Measurements from ENCODE around the gene MOCOS.

The MOCOS gene

DNA sequence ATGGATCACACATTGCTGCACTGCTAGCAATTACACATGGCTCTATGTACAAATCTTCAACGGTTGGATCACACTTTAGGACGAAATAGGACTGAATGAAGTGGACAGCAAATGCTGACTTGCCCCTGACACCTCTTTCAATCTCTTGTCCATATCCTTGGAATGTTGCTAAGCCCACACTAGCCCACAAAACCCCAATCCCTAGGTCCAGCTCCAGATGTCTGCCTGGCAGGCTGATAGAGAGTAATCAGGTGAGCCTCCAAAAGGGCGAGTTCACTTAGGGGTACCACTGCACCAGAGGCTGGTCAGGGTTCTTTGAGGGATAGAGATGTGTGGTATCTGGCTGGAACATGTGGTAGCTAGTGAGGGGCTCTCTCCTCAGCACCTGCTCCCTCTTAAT, 91.7 kb downstream of the MOCOS start:
- DNase-seq = no peak
- TF ChIP-seq, protein P1, sequence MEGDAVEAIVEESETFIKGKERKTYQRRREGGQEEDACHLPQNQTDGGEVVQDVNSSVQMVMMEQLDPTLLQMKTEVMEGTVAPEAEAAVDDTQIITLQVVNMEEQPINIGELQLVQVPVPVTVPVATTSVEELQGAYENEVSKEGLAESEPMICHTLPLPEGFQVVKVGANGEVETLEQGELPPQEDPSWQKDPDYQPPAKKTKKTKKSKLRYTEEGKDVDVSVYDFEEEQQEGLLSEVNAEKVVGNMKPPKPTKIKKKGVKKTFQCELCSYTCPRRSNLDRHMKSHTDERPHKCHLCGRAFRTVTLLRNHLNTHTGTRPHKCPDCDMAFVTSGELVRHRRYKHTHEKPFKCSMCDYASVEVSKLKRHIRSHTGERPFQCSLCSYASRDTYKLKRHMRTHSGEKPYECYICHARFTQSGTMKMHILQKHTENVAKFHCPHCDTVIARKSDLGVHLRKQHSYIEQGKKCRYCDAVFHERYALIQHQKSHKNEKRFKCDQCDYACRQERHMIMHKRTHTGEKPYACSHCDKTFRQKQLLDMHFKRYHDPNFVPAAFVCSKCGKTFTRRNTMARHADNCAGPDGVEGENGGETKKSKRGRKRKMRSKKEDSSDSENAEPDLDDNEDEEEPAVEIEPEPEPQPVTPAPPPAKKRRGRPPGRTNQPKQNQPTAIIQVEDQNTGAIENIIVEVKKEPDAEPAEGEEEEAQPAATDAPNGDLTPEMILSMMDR (IDR thresholded peaks at IDR 0.05; ENCODE audit: low read depth, low read length) = no peak

DNA sequence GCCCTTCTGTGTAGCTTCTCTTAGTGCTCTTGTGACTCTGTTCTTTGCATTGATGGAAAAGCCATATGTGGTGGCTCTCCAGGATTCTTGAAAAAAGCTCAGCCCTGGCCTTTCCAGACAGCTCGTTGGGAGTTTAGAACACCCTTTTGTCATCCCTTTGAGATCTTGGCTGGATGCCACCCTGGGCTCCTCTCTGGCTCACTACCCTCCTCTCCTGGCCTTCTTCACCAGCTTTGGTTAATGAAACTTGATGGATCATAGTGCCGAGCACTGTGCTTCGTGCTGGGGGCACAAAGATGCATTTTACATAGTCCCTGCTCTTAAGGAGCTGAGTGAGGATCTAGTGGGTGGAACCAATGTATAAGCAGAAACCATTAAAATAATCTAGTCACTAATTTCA, 94.6 kb downstream of the MOCOS start:
- no peak for DNase-seq
- TF ChIP-seq, protein P1 (IDR thresholded peaks at IDR 0.05; ENCODE audit: low read depth, low read length) = no peak
- no peaks in the 10 kb centered on the region for H3K9me3 ChIP-seq
- H3K36me3 ChIP-seq = no peaks in the 10 kb centered on the region
- no peaks in the 10 kb centered on the region for H3K4me1 ChIP-seq
- no peaks in the 10 kb centered on the region for H3K27me3 ChIP-seq
- H3K4me3 ChIP-seq (ENCODE audit: low read depth, low read length) = no peak overlapping the region

More for the DNA sequence above, 91.7 kb downstream of the MOCOS start:
- Histone ChIP-seq H3K36me3 (no peaks in the 10 kb centered on the region), H3K9me3 (no peaks in the 10 kb centered on the region), H3K27me3 (no peaks in the 10 kb centered on the region), H3K4me1 (no peaks in the 10 kb centered on the region), H3K4me3 (ENCODE audit: low read depth, low read length) (no peak overlapping the region)

DNA sequence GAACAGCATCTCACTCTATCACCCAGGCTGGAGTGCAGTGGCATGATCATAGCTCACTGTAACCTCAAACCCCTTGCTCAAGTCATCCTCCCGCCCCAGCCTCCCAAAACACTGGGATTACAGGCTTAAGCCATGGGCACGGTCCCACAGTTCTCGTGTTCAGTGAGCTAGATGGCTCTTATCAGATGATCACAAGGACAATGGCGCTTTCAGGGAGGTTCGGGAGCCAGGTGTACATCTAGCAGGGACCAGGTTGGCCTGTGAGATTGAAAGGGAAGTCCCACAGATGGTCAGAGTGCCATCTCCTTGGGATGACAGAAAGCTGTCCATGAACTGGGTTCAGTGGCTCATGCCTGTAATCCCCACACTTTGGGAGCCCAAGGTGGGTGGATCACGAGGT, 96.2 kb downstream of the MOCOS start:
- DNase-seq = no peak
- H3K4me1 ChIP-seq = no peaks in the 10 kb centered on the region
- H3K27me3 ChIP-seq = no peaks in the 10 kb centered on the region
- no peaks in the 10 kb centered on the region for H3K9me3 ChIP-seq
- H3K4me3 ChIP-seq (ENCODE audit: low read depth, low read length) = no peak overlapping the region
- TF ChIP-seq, protein P1 (IDR thresholded peaks at IDR 0.05; ENCODE audit: low read depth, low read length) = no peak
- H3K36me3 ChIP-seq = no peaks in the 10 kb centered on the region

DNA sequence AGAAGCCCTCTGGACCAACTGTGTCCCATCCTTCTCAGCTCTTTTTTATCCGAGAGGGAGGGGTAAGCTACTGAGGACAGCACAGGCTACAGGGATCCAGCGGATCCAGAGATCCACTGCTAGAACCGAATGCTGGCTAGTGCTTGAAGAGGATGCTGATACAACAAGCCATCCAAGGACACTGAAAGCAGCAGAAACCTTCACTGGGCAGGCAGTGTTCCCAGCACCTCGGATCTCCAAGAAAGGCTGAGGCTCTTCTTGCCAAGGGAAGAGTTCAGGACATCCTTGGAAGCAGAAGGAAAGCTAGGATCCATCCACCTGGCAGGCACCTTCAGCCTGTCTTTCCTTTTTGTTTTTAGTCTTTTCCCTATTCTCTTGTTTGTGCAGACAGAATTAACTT, 97.0 kb downstream of the MOCOS start:
- Histone ChIP-seq H3K36me3 (no peaks in the 10 kb centered on the region), H3K4me3 (ENCODE audit: low read depth, low read length) (no peak overlapping the region), H3K9me3 (no peaks in the 10 kb centered on the region), H3K4me1 (no peaks in the 10 kb centered on the region), H3K27me3 (no peaks in the 10 kb centered on the region)
- TF ChIP-seq, protein P1 (IDR thresholded peaks at IDR 0.05; ENCODE audit: low read depth, low read length) = no peak
- DNase-seq = no peak

DNA sequence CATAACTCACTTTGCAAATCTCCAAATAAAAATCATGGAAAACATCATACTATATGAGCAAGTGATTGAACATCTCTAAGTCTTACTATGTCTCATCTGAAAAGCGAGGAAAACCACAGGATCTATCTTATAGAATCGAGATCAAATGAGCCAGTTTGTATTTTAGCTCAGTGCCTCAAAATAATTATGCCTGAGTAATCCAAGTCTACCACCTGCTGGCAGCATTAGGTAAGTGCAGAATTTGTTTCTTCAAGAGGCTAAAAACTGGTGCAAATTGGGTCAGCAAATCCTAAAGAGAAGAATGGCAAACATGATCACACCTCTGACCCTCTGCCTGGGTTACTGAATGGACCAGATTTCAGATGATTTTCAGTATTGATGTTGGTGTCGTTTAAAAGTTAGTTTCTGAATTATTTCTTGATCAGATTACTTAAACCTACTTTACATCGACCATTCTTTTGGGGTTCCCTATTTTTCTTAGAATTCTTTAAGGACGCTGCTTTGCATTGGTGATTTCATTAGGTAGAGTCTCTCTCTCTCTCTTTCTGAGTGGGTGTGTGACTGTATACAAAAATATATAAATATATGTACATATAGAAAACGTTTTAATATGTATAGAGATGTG, 97.5 kb downstream of the MOCOS start:
- no peaks in the 10 kb centered on the region for H3K9me3 ChIP-seq
- H3K27me3 ChIP-seq = no peaks in the 10 kb centered on the region
- TF ChIP-seq, protein P1 (IDR thresholded peaks at IDR 0.05; ENCODE audit: low read depth, low read length) = peak; percentile 74
- DNase-seq = peak; percentile 19
- no peak overlapping the region for H3K4me3 ChIP-seq (ENCODE audit: low read depth, low read length)
- no peaks in the 10 kb centered on the region for H3K36me3 ChIP-seq
- no peaks in the 10 kb centered on the region for H3K4me1 ChIP-seq

DNA sequence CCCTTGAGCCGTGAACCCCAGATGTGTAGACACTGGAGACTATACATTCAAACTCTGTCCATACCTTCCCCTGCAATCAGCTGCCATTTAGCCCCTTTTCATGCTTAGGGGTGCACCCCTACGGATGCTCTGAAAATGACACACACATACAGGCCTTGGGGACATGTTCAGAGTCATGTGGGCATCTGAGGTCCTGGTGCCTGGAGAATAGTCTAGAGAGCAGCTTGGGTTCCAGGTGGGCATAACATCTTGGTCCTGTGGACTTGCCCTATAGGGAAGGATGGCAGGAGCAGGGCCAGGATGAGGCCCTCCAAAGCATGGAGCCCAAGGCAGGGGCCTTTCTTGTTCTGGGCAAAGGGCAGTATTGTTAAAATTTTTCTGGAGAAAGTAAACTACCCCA, 100.4 kb downstream of the MOCOS start:
- H3K27me3 ChIP-seq = no peaks in the 10 kb centered on the region
- no peaks in the 10 kb centered on the region for H3K36me3 ChIP-seq
- DNase-seq = no peak

More for the DNA sequence above, 100.4 kb downstream of the MOCOS start:
- H3K4me1 ChIP-seq = no peaks in the 10 kb centered on the region
- no peaks in the 10 kb centered on the region for H3K9me3 ChIP-seq
- TF ChIP-seq, protein P1 (IDR thresholded peaks at IDR 0.05; ENCODE audit: low read depth, low read length) = no peak
- H3K4me3 ChIP-seq (ENCODE audit: low read depth, low read length) = no peak overlapping the region
